ENCODE data around the gene GPR39.

DNA sequence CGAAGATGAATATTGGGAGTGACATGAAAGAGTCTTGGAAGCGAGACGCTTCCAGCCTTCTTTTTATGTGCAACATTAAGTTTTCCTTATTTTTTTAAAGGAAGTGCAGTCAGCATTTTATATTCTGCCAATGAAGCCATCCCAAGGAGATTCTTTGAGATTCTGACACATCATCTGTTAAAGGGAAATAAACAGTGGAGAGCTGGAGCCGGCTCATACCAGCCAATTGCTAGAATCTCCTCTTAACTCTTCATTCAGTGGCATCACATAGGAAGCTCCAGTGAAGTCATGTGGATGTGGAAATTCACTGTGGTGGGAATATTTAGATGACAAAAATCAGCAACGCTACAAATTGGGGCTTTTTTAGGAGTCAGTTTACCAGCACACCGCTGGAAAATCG is 23.7 kb upstream of the GPR39 start:
- TF ChIP-seq, protein P1, sequence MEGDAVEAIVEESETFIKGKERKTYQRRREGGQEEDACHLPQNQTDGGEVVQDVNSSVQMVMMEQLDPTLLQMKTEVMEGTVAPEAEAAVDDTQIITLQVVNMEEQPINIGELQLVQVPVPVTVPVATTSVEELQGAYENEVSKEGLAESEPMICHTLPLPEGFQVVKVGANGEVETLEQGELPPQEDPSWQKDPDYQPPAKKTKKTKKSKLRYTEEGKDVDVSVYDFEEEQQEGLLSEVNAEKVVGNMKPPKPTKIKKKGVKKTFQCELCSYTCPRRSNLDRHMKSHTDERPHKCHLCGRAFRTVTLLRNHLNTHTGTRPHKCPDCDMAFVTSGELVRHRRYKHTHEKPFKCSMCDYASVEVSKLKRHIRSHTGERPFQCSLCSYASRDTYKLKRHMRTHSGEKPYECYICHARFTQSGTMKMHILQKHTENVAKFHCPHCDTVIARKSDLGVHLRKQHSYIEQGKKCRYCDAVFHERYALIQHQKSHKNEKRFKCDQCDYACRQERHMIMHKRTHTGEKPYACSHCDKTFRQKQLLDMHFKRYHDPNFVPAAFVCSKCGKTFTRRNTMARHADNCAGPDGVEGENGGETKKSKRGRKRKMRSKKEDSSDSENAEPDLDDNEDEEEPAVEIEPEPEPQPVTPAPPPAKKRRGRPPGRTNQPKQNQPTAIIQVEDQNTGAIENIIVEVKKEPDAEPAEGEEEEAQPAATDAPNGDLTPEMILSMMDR (IDR thresholded peaks at IDR 0.05), result no peak
- no peak for TF ChIP-seq POLR2A (IDR thresholded peaks at IDR 0.05)

Data from thyroid gland (tissue), 4 donors.